HepG2 (cell line): Measurements from ENCODE around the gene C19orf73. TPM values are rescaled to one million over a fixed set of nuclear protein-coding genes. Genes with fewer than 3 reads are reported as not detected.

ENCODE experiments used
- ARNT ChIP-seq: fragments of 450-650 bp; IDR thresholded peaks from 2 replicates; pipeline ENCODE4 v1.6.1; 2017
- BHLHE40 ChIP-seq: IDR thresholded peaks from 2 replicates; pipeline ENCODE4 v1.6.1; 2011; ENCODE audit warnings: low read length, improper control_type of control experiment
- CAMTA2 ChIP-seq: sonication (generic); formaldehyde crosslinking; IDR thresholded peaks from 2 replicates; pipeline ENCODE4 v1.4.0; 2020; ENCODE audit warnings: mild to moderate bottlenecking, missing genetic modification reagents, borderline replicate concordance
- CBFB ChIP-seq: sonication (generic); formaldehyde crosslinking; IDR thresholded peaks from 2 replicates; pipeline ENCODE4 v1.4.0; 2020; ENCODE audit warnings: missing genetic modification reagents
- HES4 ChIP-seq: sonication (generic); formaldehyde crosslinking; IDR thresholded peaks from 2 replicates; pipeline ENCODE4 v1.9.0; 2021; ENCODE audit warnings: mild to moderate bottlenecking, missing genetic modification reagents, borderline replicate concordance
- KLF9 ChIP-seq: IDR thresholded peaks from 2 replicates; pipeline ENCODE4 v1.6.1; 2016; ENCODE audit warnings: low read depth
- NFIB ChIP-seq: sonication (generic); formaldehyde crosslinking; IDR thresholded peaks from 2 replicates; pipeline ENCODE4 v1.9.0; 2021; ENCODE audit warnings: missing genetic modification reagents, mild to moderate bottlenecking, borderline replicate concordance
- RBFOX2 ChIP-seq: fragments of 200-400 bp; formaldehyde crosslinking; IDR thresholded peaks from 2 replicates; pipeline ENCODE4 v1.6.1; 2017; ENCODE audit warnings: low read depth, mild to moderate bottlenecking, low read length
- RFX3 ChIP-seq: IDR thresholded peaks from 2 replicates; pipeline ENCODE4 v1.6.1; 2016; ENCODE audit warnings: missing biosample characterization, missing genetic modification reagents
- TBX3 ChIP-seq: fragments of 450-650 bp; IDR thresholded peaks from 2 replicates; pipeline ENCODE4 v1.6.1; 2017; ENCODE audit warnings: antibody characterized with exemption, mild to moderate bottlenecking, inconsistent platforms, borderline replicate concordance
- ZFP37 ChIP-seq: sonication (generic); formaldehyde crosslinking; IDR thresholded peaks from 2 replicates; pipeline ENCODE4 v1.4.0; 2020; ENCODE audit warnings: missing genetic modification reagents, borderline replicate concordance
- ZMYM4 ChIP-seq: sonication (generic); formaldehyde crosslinking; IDR thresholded peaks from 2 replicates; pipeline ENCODE4 v1.8.1; 2023; ENCODE audit warnings: mild to moderate bottlenecking, missing genetic modification reagents
- ZNF121 ChIP-seq: sonication (generic); formaldehyde crosslinking; IDR thresholded peaks from 2 replicates; pipeline ENCODE4 v1.5.0; 2020; ENCODE audit warnings: mild to moderate bottlenecking, missing genetic modification reagents
- ZNF17 ChIP-seq: sonication (generic); formaldehyde crosslinking; IDR thresholded peaks from 2 replicates; pipeline ENCODE4 v1.5.0; 2020; ENCODE audit warnings: mild to moderate bottlenecking, missing genetic modification reagents
- ZNF3 ChIP-seq: IDR thresholded peaks from 2 replicates; pipeline ENCODE4 v1.7.0; 2017; ENCODE audit warnings: inconsistent platforms
- polyA plus RNA-seq, 8 experiments: library from polyadenylated mRNA; depleted of rRNA in 3 of 8; stranded (reverse) in 7 of 8; unstranded in 1 of 8; fragments of >200 nt; fragmentation: Illumina TruSeq in 4 of 8; extraction: Trizol in 4 of 8; gene quantifications; 2 replicates each; pipeline versions ENCODE4 v1.2.1 to v1.2.3, GENCODE V29; 2011 to 2016; ENCODE audit warnings: low read depth in 4 of 8, missing spikeins in 1 of 8, mixed read lengths in 1 of 8; ENCODE audit not compliant: insufficient read depth in 1 of 8
- total RNA-seq, 5 experiments: library from RNA; depleted of rRNA; stranded (reverse); fragments of >200 nt; fragmentation: Illumina TruSeq; extraction: Trizol; gene quantifications; 2 replicates each; pipeline ENCODE4 v1.2.3, GENCODE V29; 2016; ENCODE audit warnings: low read depth in 1 of 5
- TF ChIP-seq, protein P1 (sequence below): sonication (generic); formaldehyde crosslinking; IDR thresholded peaks from 2 replicates; pipeline ENCODE4 v1.4.0; 2020; ENCODE audit warnings: missing genetic modification reagents, borderline replicate concordance
- TF ChIP-seq, protein P2 (sequence below): sonication (generic); formaldehyde crosslinking; IDR thresholded peaks from 2 replicates; pipeline ENCODE4 v1.8.0; 2022; ENCODE audit warnings: missing genetic modification reagents, mild to moderate bottlenecking, moderate library complexity, borderline replicate concordance
- TF ChIP-seq, protein P3 (sequence below): sonication (generic); formaldehyde crosslinking; IDR thresholded peaks from 2 replicates; pipeline ENCODE4 v1.8.1; 2022; ENCODE audit warnings: mild to moderate bottlenecking, missing genetic modification reagents
- TF ChIP-seq, protein P4 (sequence below): IDR thresholded peaks from 2 replicates; pipeline ENCODE4 v1.6.1; 2016; ENCODE audit warnings: low read depth
- TF ChIP-seq, protein P5 (sequence below): sonication (generic); formaldehyde crosslinking; IDR thresholded peaks from 2 replicates; pipeline ENCODE4 v1.4.0; 2020; ENCODE audit warnings: missing genetic modification reagents
- TF ChIP-seq, protein P6 (sequence below): sonication (generic); formaldehyde crosslinking; IDR thresholded peaks from 2 replicates; pipeline ENCODE4 v1.4.0; 2020; ENCODE audit warnings: missing genetic modification reagents

Gene C19orf73
- total and polyA plus RNA-seq, 2 of the 13 experiments (the other 11 are each of a cell fraction or from before 2014, with no cell fraction given) = 1.4 to 1.5 TPM

DNA sequence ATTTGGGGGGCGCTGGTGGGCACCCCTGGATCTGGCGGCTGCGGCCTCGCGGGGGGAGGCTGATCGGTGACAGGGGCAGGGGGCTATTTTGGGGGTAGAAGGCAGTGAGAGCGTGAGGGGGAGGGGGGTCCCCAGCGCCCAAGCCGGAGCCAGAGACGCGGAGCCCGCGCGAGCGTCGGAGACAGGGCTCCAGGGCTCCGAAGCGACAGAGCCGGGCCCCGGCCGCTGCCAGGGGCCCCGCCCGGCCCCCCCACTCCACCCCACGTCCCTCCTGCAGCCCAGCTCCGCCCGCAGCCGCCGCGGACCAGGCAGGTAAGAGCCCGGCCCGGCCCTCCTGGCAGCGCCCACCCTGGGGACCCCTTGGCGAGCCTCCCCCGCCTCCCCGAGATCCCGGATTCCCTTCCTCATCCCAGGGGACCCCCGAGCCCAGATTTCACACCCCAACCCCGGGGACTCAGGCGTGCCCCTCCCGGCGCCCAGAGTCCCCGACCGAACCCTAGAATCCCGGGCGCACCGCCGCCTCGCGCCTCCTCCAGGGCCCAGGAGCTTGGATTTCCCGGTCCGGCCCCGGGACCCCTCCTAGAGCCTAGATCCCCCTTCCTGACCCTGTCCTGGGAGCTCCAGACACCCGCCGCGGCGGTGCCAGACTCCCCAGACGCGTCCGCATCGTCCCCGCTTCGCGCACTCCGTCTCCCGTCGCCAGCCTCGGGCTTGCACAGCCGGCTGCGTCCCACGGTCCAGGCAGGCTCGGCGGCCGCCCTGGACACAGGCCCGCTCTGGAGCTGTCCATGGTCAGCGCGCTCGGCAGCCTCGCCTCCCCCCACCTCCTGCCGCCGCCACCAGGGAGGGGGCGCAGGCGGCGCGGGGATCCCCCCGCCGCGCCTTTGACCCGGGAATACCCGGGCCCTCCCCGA lies 725 bp upstream of the C19orf73 start, which contains the start of gene PPFIA3 (continued):
- TF ChIP-seq, protein P1, sequence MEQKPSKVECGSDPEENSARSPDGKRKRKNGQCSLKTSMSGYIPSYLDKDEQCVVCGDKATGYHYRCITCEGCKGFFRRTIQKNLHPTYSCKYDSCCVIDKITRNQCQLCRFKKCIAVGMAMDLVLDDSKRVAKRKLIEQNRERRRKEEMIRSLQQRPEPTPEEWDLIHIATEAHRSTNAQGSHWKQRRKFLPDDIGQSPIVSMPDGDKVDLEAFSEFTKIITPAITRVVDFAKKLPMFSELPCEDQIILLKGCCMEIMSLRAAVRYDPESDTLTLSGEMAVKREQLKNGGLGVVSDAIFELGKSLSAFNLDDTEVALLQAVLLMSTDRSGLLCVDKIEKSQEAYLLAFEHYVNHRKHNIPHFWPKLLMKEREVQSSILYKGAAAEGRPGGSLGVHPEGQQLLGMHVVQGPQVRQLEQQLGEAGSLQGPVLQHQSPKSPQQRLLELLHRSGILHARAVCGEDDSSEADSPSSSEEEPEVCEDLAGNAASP (CRISPR knock-in tag) = peak; percentile 78; the same call in 1 of the 2 replicates
- TF ChIP-seq CBFB (CRISPR knock-in tag) (0 out of 2 replicates have a peak, but pooled peaks have one; percentile 25), ZFP37 (CRISPR knock-in tag) (peak; percentile 94), ZMYM4 (CRISPR knock-in tag) (peak; percentile 32; the same call in 1 of the 2 replicates), RBFOX2 (no peak), CAMTA2 (CRISPR knock-in tag) (no peak), KLF9 (CRISPR knock-in tag) (peak; percentile 33; the same call in 1 of the 2 replicates), ZNF121 (CRISPR knock-in tag) (no peak), RFX3 (CRISPR knock-in tag) (no peak), ZNF17 (CRISPR knock-in tag) (no peak), BHLHE40 (no peak), ZNF3 (CRISPR knock-in tag) (no peak), NFIB (CRISPR knock-in tag) (no peak), ARNT (no peak), HES4 (no peak; the same call in 1 of the 2 replicates), TBX3 (no peak)
- TF ChIP-seq, protein P2, sequence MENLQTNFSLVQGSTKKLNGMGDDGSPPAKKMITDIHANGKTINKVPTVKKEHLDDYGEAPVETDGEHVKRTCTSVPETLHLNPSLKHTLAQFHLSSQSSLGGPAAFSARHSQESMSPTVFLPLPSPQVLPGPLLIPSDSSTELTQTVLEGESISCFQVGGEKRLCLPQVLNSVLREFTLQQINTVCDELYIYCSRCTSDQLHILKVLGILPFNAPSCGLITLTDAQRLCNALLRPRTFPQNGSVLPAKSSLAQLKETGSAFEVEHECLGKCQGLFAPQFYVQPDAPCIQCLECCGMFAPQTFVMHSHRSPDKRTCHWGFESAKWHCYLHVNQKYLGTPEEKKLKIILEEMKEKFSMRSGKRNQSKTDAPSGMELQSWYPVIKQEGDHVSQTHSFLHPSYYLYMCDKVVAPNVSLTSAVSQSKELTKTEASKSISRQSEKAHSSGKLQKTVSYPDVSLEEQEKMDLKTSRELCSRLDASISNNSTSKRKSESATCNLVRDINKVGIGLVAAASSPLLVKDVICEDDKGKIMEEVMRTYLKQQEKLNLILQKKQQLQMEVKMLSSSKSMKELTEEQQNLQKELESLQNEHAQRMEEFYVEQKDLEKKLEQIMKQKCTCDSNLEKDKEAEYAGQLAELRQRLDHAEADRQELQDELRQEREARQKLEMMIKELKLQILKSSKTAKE (CRISPR knock-in tag) = peak; percentile 26; the same call in 1 of the 2 replicates
- TF ChIP-seq, protein P3, sequence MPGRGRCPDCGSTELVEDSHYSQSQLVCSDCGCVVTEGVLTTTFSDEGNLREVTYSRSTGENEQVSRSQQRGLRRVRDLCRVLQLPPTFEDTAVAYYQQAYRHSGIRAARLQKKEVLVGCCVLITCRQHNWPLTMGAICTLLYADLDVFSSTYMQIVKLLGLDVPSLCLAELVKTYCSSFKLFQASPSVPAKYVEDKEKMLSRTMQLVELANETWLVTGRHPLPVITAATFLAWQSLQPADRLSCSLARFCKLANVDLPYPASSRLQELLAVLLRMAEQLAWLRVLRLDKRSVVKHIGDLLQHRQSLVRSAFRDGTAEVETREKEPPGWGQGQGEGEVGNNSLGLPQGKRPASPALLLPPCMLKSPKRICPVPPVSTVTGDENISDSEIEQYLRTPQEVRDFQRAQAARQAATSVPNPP = no peak
- TF ChIP-seq, protein P4, sequence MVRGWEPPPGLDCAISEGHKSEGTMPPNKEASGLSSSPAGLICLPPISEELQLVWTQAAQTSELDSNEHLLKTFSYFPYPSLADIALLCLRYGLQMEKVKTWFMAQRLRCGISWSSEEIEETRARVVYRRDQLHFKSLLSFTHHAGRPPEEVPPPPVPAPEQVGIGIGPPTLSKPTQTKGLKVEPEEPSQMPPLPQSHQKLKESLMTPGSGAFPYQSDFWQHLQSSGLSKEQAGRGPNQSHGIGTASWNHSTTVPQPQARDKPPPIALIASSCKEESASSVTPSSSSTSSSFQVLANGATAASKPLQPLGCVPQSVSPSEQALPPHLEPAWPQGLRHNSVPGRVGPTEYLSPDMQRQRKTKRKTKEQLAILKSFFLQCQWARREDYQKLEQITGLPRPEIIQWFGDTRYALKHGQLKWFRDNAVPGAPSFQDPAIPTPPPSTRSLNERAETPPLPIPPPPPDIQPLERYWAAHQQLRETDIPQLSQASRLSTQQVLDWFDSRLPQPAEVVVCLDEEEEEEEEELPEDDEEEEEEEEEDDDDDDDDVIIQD (CRISPR knock-in tag) = 0 out of 2 replicates have a peak, but pooled peaks have one; percentile 25
- TF ChIP-seq, protein P5, sequence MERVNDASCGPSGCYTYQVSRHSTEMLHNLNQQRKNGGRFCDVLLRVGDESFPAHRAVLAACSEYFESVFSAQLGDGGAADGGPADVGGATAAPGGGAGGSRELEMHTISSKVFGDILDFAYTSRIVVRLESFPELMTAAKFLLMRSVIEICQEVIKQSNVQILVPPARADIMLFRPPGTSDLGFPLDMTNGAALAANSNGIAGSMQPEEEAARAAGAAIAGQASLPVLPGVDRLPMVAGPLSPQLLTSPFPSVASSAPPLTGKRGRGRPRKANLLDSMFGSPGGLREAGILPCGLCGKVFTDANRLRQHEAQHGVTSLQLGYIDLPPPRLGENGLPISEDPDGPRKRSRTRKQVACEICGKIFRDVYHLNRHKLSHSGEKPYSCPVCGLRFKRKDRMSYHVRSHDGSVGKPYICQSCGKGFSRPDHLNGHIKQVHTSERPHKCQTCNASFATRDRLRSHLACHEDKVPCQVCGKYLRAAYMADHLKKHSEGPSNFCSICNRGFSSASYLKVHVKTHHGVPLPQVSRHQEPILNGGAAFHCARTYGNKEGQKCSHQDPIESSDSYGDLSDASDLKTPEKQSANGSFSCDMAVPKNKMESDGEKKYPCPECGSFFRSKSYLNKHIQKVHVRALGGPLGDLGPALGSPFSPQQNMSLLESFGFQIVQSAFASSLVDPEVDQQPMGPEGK = peak; percentile 84
- TF ChIP-seq, protein P6, sequence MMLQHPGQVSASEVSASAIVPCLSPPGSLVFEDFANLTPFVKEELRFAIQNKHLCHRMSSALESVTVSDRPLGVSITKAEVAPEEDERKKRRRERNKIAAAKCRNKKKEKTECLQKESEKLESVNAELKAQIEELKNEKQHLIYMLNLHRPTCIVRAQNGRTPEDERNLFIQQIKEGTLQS (CRISPR knock-in tag) = 0 out of 2 replicates have a peak, but pooled peaks have one; percentile 33
